ENCODE results near the gene MINK1. TPM values are rescaled to one million over a fixed set of nuclear protein-coding genes. Genes with fewer than 3 reads are reported as not detected.
A peak's percentile ranks its signal among the peaks of the same experiment; 100 is the strongest.

MINK1 gene
- total and polyA plus RNA-seq, 2 of the 13 experiments (the other 11 are each of a cell fraction or from before 2014, with no cell fraction given): 17.2 to 63.9 TPM

DNA sequence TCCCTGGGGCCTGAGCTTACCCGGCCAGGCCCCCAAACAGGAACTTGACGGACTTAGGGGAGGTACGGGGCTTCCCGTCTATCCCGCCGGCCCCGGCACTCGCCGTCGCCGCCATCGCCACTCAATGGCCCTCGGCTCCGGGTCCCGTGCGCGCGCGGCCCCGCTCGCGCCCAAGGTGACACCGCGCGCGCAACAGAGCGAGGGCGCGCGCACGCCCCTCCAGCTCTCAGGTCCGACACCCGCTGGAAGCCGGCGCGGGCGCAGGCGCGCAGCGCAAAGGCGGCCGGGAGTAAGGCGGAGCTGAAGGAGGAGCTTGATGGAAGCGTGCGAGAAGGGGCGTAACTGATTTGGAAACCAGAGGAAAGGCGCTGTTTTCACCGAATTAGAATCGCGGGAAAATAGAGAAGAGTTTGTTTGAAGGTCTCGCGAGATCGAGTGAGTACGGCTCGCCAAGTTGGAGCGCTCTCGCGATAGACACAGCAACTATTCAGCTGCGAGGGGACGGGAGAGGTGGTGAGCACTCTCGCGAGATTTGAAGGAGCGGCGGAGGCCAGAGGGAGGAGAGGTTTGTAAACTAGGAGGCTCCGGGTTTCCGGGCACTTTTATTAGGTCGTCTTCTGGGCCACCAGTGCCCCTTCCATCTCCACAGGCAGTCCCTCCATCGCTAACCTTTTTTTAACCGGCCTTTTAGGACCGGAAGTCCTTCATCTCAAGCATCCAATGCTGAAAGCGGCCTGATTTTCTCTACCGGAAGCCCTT is 106.8 kb downstream of the MINK1 start, which contains the start of the genes RNF167 and SLC25A11 (continued):
- TF ChIP-seq, protein P1, sequence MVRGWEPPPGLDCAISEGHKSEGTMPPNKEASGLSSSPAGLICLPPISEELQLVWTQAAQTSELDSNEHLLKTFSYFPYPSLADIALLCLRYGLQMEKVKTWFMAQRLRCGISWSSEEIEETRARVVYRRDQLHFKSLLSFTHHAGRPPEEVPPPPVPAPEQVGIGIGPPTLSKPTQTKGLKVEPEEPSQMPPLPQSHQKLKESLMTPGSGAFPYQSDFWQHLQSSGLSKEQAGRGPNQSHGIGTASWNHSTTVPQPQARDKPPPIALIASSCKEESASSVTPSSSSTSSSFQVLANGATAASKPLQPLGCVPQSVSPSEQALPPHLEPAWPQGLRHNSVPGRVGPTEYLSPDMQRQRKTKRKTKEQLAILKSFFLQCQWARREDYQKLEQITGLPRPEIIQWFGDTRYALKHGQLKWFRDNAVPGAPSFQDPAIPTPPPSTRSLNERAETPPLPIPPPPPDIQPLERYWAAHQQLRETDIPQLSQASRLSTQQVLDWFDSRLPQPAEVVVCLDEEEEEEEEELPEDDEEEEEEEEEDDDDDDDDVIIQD (CRISPR knock-in tag; IDR thresholded peaks at IDR 0.05; ENCODE audit: low read depth): no peak
- TF ChIP-seq, protein P2, sequence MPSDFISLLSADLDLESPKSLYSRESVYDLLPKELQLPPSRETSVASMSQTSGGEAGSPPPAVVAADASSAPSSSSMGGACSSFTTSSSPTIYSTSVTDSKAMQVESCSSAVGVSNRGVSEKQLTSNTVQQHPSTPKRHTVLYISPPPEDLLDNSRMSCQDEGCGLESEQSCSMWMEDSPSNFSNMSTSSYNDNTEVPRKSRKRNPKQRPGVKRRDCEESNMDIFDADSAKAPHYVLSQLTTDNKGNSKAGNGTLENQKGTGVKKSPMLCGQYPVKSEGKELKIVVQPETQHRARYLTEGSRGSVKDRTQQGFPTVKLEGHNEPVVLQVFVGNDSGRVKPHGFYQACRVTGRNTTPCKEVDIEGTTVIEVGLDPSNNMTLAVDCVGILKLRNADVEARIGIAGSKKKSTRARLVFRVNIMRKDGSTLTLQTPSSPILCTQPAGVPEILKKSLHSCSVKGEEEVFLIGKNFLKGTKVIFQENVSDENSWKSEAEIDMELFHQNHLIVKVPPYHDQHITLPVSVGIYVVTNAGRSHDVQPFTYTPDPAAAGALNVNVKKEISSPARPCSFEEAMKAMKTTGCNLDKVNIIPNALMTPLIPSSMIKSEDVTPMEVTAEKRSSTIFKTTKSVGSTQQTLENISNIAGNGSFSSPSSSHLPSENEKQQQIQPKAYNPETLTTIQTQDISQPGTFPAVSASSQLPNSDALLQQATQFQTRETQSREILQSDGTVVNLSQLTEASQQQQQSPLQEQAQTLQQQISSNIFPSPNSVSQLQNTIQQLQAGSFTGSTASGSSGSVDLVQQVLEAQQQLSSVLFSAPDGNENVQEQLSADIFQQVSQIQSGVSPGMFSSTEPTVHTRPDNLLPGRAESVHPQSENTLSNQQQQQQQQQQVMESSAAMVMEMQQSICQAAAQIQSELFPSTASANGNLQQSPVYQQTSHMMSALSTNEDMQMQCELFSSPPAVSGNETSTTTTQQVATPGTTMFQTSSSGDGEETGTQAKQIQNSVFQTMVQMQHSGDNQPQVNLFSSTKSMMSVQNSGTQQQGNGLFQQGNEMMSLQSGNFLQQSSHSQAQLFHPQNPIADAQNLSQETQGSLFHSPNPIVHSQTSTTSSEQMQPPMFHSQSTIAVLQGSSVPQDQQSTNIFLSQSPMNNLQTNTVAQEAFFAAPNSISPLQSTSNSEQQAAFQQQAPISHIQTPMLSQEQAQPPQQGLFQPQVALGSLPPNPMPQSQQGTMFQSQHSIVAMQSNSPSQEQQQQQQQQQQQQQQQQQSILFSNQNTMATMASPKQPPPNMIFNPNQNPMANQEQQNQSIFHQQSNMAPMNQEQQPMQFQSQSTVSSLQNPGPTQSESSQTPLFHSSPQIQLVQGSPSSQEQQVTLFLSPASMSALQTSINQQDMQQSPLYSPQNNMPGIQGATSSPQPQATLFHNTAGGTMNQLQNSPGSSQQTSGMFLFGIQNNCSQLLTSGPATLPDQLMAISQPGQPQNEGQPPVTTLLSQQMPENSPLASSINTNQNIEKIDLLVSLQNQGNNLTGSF (CRISPR knock-in tag; IDR thresholded peaks at IDR 0.05): no peak
- TF ChIP-seq ZNF766 (CRISPR knock-in tag; IDR thresholded peaks at IDR 0.05; ENCODE audit: borderline replicate concordance): 0 out of 2 replicates have a peak, but pooled peaks have one; percentile 60
- TF ChIP-seq REL (CRISPR knock-in tag; conservative IDR thresholded peaks at IDR 0.05): no peak
- TF ChIP-seq RXRA (CRISPR knock-in tag; IDR thresholded peaks at IDR 0.05): no peak
- no peak for TF ChIP-seq ARHGAP35 (CRISPR knock-in tag; IDR thresholded peaks at IDR 0.05; ENCODE audit: borderline replicate concordance)
- TF ChIP-seq ZFY (CRISPR knock-in tag; IDR thresholded peaks at IDR 0.05): peak; percentile 72
- no peak for TF ChIP-seq RFXANK (CRISPR knock-in tag; IDR thresholded peaks at IDR 0.05)
- TF ChIP-seq ZNF557 (CRISPR knock-in tag; IDR thresholded peaks at IDR 0.05): no peak
- TF ChIP-seq NR2F1 (CRISPR knock-in tag; IDR thresholded peaks at IDR 0.05): no peak
- TF ChIP-seq, protein P3, sequence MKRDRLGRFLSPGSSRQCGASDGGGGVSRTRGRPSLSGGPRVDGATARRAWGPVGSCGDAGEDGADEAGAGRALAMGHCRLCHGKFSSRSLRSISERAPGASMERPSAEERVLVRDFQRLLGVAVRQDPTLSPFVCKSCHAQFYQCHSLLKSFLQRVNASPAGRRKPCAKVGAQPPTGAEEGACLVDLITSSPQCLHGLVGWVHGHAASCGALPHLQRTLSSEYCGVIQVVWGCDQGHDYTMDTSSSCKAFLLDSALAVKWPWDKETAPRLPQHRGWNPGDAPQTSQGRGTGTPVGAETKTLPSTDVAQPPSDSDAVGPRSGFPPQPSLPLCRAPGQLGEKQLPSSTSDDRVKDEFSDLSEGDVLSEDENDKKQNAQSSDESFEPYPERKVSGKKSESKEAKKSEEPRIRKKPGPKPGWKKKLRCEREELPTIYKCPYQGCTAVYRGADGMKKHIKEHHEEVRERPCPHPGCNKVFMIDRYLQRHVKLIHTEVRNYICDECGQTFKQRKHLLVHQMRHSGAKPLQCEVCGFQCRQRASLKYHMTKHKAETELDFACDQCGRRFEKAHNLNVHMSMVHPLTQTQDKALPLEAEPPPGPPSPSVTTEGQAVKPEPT (CRISPR knock-in tag; IDR thresholded peaks at IDR 0.05; ENCODE audit: low read depth): no peak; the same call in 1 of the 2 replicates
- TF ChIP-seq MZF1 (CRISPR knock-in tag; IDR thresholded peaks at IDR 0.05; ENCODE audit: borderline replicate concordance): no peak
- TF ChIP-seq, protein P4, sequence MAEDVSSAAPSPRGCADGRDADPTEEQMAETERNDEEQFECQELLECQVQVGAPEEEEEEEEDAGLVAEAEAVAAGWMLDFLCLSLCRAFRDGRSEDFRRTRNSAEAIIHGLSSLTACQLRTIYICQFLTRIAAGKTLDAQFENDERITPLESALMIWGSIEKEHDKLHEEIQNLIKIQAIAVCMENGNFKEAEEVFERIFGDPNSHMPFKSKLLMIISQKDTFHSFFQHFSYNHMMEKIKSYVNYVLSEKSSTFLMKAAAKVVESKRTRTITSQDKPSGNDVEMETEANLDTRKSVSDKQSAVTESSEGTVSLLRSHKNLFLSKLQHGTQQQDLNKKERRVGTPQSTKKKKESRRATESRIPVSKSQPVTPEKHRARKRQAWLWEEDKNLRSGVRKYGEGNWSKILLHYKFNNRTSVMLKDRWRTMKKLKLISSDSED (CRISPR knock-in tag; IDR thresholded peaks at IDR 0.05): no peak
- TF ChIP-seq, protein P5, sequence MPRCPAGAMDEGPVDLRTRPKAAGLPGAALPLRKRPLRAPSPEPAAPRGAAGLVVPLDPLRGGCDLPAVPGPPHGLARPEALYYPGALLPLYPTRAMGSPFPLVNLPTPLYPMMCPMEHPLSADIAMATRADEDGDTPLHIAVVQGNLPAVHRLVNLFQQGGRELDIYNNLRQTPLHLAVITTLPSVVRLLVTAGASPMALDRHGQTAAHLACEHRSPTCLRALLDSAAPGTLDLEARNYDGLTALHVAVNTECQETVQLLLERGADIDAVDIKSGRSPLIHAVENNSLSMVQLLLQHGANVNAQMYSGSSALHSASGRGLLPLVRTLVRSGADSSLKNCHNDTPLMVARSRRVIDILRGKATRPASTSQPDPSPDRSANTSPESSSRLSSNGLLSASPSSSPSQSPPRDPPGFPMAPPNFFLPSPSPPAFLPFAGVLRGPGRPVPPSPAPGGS (CRISPR knock-in tag; IDR thresholded peaks at IDR 0.05): no peak; the same call in 1 of the 2 replicates
- TF ChIP-seq, protein P6, sequence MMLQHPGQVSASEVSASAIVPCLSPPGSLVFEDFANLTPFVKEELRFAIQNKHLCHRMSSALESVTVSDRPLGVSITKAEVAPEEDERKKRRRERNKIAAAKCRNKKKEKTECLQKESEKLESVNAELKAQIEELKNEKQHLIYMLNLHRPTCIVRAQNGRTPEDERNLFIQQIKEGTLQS (CRISPR knock-in tag; IDR thresholded peaks at IDR 0.05): no peak
